ENCODE results near the gene BAHCC1. TPM values are rescaled to one million over a fixed set of nuclear protein-coding genes. Genes with fewer than 3 reads are reported as not detected.

The BAHCC1 gene
- total and polyA plus RNA-seq, 2 of the 4 experiments (the other 2 are of a cell fraction): 0.36 to 7.8 TPM

DNA sequence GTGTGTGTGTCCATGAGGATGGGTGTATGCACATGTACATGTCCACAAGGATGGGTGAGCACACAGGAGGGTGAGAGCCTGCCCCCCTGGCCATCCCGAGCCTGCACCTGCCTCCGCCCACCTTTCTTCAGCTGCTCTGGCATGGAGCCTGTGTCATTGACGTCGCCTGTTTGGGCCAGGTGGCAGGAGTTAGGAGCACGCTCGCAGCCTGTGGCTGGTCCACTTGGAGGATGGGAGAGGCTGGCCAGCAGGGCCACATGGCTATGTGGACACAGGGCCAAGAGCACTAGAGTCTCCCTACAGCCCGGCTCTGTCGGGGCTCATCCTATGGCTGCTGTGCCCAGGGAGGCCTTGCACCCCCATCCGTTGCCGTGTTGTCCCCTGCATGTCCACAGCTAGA lies 21.4 kb downstream of the BAHCC1 start:
- Histone ChIP-seq H3K9me1 (ENCODE audit: insufficient read depth, low read length) (peaks cover 27% of the 10 kb centered on the region), H3K36me3 (ENCODE audit: control insufficient read depth, insufficient read depth, low read length) (no peaks in the 10 kb centered on the region), H3K56ac (ENCODE audit: extremely low read depth, insufficient read depth, low read length) (no peak overlapping the region), H3K4me2 (ENCODE audit: low read depth, low read length) (no peak overlapping the region), H3K79me1 (ENCODE audit: low read depth in 1 of 2, low read length in 2 of 2) (peaks cover 15 to 69% of the 10 kb centered on the region in 2 experiments), H4K91ac (ENCODE audit: insufficient read depth, low read depth, low read length) (peak overlapping the region; percentile 41; the same call in 1 of the 2 replicates), H2AK5ac (ENCODE audit: low read depth, low read length) (peak overlapping the region; percentile 97), H4K8ac (ENCODE audit: low read depth in 2 of 2, low read length in 2 of 2) (no peak overlapping the region), H2BK20ac (ENCODE audit: low read depth, low read length) (no peak overlapping the region), H2AFZ (replicated peaks; ENCODE audit: low read length, poor library complexity) (peak overlapping the region; percentile 71), H3K4me3 (ENCODE audit: insufficient read depth, low read depth, low read length) (no peak overlapping the region), H2BK120ac (ENCODE audit: low read depth, low read length) (0 out of 2 replicates have a peak overlapping the region, but pooled peaks have one; percentile 62), H3K4me1 (ENCODE audit: control insufficient read depth, insufficient read depth, low read length) (peaks cover 38% of the 10 kb centered on the region), H3K4ac (ENCODE audit: low read depth, low read length) (peak overlapping the region; percentile 47; the same call in 1 of the 2 replicates), H3K18ac (ENCODE audit: low read depth, low read length) (no peak overlapping the region), H3K27ac (ENCODE audit: insufficient read depth, low read length) (no peak overlapping the region), H4K20me1 (ENCODE audit: insufficient read depth, low read length) (peaks cover 14% of the 10 kb centered on the region), H2AK9ac (replicated peaks; ENCODE audit: low read depth, low read length, poor library complexity) (peak overlapping the region; percentile 65), H3K14ac (replicated peaks; ENCODE audit: low read depth, low read length) (peak overlapping the region; percentile 11; the same call in 1 of the 2 replicates), H2BK5ac (ENCODE audit: low read depth, low read length, poor library complexity, severe bottlenecking) (no peak overlapping the region), H2BK15ac (ENCODE audit: low read depth, low read length) (no peak overlapping the region), H3K9ac (ENCODE audit: low read depth, low read length) (no peak overlapping the region), H3K9me3 (ENCODE audit: control insufficient read depth, insufficient read depth, low read length) (no peaks in the 10 kb centered on the region), H3K23ac (ENCODE audit: low read depth, low read length) (0 out of 2 replicates have a peak overlapping the region, but pooled peaks have one; percentile 55), H3K27me3 (ENCODE audit: control insufficient read depth, insufficient read depth, low read length) (no peaks in the 10 kb centered on the region), H4K5ac (ENCODE audit: low read depth, low read length) (no peak overlapping the region)
- CTCF ChIA-PET: no interaction called here
- TF ChIP-seq MXI1 (IDR thresholded peaks at IDR 0.05; ENCODE audit: borderline replicate concordance, low read depth, low read length) (no peak), RAD21 (IDR thresholded peaks at IDR 0.05; ENCODE audit: low read length) (no peak), MAFK (IDR thresholded peaks at IDR 0.05; ENCODE audit: low read depth, low read length) (no peak), POLR2A (IDR thresholded peaks at IDR 0.05; ENCODE audit: low read depth, low read length) (no peak), BHLHE40 (IDR thresholded peaks at IDR 0.05; ENCODE audit: low read depth, low read length) (no peak), RFX5 (IDR thresholded peaks at IDR 0.05; ENCODE audit: low read depth, low read length) (no peak), MAZ (IDR thresholded peaks at IDR 0.05; ENCODE audit: borderline replicate concordance, low read depth, low read length) (no peak), NFE2L2 (IDR thresholded peaks at IDR 0.05; ENCODE audit: low read depth, low read length) (no peak), CEBPB (IDR thresholded peaks at IDR 0.05; ENCODE audit: low read depth, low read length) (no peak)
- TF ChIP-seq, protein P1, sequence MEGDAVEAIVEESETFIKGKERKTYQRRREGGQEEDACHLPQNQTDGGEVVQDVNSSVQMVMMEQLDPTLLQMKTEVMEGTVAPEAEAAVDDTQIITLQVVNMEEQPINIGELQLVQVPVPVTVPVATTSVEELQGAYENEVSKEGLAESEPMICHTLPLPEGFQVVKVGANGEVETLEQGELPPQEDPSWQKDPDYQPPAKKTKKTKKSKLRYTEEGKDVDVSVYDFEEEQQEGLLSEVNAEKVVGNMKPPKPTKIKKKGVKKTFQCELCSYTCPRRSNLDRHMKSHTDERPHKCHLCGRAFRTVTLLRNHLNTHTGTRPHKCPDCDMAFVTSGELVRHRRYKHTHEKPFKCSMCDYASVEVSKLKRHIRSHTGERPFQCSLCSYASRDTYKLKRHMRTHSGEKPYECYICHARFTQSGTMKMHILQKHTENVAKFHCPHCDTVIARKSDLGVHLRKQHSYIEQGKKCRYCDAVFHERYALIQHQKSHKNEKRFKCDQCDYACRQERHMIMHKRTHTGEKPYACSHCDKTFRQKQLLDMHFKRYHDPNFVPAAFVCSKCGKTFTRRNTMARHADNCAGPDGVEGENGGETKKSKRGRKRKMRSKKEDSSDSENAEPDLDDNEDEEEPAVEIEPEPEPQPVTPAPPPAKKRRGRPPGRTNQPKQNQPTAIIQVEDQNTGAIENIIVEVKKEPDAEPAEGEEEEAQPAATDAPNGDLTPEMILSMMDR (conservative IDR thresholded peaks at IDR 0.05; ENCODE audit: low read depth, low read length): no peak
- TF ChIP-seq, protein P2, sequence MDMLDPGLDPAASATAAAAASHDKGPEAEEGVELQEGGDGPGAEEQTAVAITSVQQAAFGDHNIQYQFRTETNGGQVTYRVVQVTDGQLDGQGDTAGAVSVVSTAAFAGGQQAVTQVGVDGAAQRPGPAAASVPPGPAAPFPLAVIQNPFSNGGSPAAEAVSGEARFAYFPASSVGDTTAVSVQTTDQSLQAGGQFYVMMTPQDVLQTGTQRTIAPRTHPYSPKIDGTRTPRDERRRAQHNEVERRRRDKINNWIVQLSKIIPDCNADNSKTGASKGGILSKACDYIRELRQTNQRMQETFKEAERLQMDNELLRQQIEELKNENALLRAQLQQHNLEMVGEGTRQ (IDR thresholded peaks at IDR 0.05; ENCODE audit: low read depth, low read length): no peak
- no CpG with 5 or more reads among the region's 10 CpGs for WGBS, 2 experiments (ENCODE audit: extremely low coverage in 2 of 2, insufficient read length in 1 of 2)
- no peak for ATAC-seq (ENCODE audit: low read depth)
- intact Hi-C loops (cut with micrococcal nuclease) (no loop called here), in situ Hi-C loops (cut with MboI; ENCODE audit: low sequenced_read_pairs) (no loop called here), dilution Hi-C loops (cut with HindIII; ENCODE audit: low sequenced_read_pairs, unreplicated experiment) (no loop called here)
- POLR2A ChIA-PET (ENCODE audit: unreplicated experiment): no interaction called here
- BruUV-seq (replicated peaks): no TSS peak
- DNase-seq: no peak
